SK-N-SH (cell line): ENCODE data around the gene KRTAP4-9.
"Not testable (repeated sequence)": the region's sequence is repeated elsewhere in the genome, so short reads cannot be mapped to it uniquely, and the experiment has no call there.

Experiments used
- CTCF ChIP-seq: fragments of 200-600 bp; sonication (generic); IDR thresholded peaks from 2 replicates; pipeline ENCODE4 v1.6.1; 2017; ENCODE audit warnings: antibody characterized with exemption, mild to moderate bottlenecking, moderate library complexity
- MAX ChIP-seq: IDR thresholded peaks from 2 replicates; pipeline ENCODE4 v1.4.0; 2012; ENCODE audit warnings: low read depth
- REST ChIP-seq: IDR thresholded peaks from 2 replicates; pipeline ENCODE4 v1.6.1; 2012; ENCODE audit warnings: mild to moderate bottlenecking, low read depth, low read length, moderate library complexity
- SMC3 ChIP-seq: IDR thresholded peaks from 2 replicates; pipeline ENCODE4 v1.6.1; 2012; ENCODE audit warnings: low read depth, low read length, improper control_type of control experiment

- TF ChIP-seq CTCF, REST, MAX, SMC3: not testable (repeated sequence)
Measured at GRCh38 chr17:41119696-41120690, 14.8 kb downstream of the KRTAP4-9 start.
